ENCODE results near the gene JADE1. TPM values are rescaled to one million over a fixed set of nuclear protein-coding genes. Genes with fewer than 3 reads are reported as not detected.

The JADE1 gene
- total and polyA plus RNA-seq, 5 donors, result 13.9 to 41.0 (median 26.0) TPM

DNA sequence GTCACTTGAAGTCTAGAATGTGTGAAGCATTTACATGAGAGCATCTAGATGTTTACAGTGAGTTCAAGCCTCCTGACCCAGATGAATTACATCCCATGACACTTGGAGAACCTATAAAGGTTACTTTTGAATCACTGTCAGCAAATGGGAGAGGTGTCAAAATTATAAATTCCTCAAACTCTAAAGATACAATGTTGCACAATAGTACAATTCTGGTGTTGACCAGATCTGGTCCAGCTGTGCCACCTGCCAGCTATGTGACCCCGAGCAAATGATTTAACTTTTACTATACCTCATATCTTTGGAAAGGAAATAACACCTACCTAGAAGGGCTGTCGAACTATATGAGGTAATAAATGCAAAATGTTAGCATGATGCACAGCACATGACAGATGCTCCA is 69.8 kb downstream of the JADE1 start:
- Histone ChIP-seq H3K4me1 (ENCODE audit: control insufficient read depth, insufficient read depth, low read length) (no peaks in the 10 kb centered on the region), H3K27me3 (ENCODE audit: control insufficient read depth, insufficient read depth) (no peaks in the 10 kb centered on the region), H3K4me3 (ENCODE audit: low read length) (no peak overlapping the region), H3K9me3 (ENCODE audit: control insufficient read depth, low read length) (no peaks in the 10 kb centered on the region), H3K27ac (ENCODE audit: low read length) (no peak overlapping the region)
- 81% methylated on average over 2 of the region's 2 CpGs for WGBS
- ATAC-seq, result no peak
- no peak for DNase-seq
- intact Hi-C loops (cut with DNase I), result no loop called here

DNA sequence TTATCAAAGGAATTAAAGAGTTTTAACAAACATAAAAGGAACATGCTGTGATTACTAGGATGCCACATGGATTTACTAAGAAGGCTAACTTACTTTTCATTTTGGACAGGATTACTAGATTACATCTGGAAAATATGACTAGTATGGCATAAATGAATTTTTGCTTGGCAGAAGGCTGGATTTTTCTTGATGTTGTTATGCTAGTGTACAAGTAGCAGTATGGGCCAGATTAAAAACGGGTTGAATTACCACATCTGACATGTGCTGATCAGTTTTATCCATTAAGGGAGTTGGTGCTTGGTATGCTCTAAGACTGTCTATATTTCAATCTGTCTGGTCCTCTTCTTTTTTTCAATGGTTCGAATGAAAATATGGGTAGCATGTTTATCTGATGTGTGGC is 70.5 kb downstream of the JADE1 start:
- intact Hi-C loops (cut with DNase I), result no loop called here
- no peak for ATAC-seq
- H3K27ac ChIP-seq (ENCODE audit: low read length), result no peak overlapping the region
- WGBS, result 81% methylated on average over 2 of the region's 2 CpGs
- DNase-seq, result no peak
- H3K4me3 ChIP-seq (ENCODE audit: low read length), result no peak overlapping the region
- H3K27me3 ChIP-seq (ENCODE audit: control insufficient read depth, insufficient read depth), result no peaks in the 10 kb centered on the region
- H3K9me3 ChIP-seq (ENCODE audit: control insufficient read depth, low read length), result no peaks in the 10 kb centered on the region
- no peaks in the 10 kb centered on the region for H3K4me1 ChIP-seq (ENCODE audit: control insufficient read depth, insufficient read depth, low read length)

DNA sequence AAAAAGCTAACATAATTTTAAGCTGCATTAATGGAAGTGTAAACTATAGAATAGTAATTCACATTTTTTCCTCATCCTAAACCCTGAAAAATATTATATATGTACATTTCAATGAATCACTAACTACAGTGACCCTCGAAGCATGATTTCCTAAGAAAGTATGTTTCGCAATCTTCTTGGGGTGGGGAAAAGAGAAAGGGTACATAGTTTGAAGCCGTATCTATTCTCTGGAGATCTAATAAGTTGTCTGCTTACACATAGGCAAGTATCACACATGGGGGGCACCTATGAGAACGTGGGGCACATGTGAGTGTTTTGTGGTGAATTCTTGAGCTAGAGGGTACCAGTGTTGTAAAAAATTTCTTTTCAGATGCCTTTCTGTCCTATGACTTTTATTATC is 71.2 kb downstream of the JADE1 start:
- Histone ChIP-seq H3K27ac (ENCODE audit: low read length) (no peak overlapping the region), H3K27me3 (ENCODE audit: control insufficient read depth, insufficient read depth) (no peaks in the 10 kb centered on the region), H3K9me3 (ENCODE audit: control insufficient read depth, low read length) (no peaks in the 10 kb centered on the region), H3K4me3 (ENCODE audit: low read length) (no peak overlapping the region), H3K4me1 (ENCODE audit: control insufficient read depth, insufficient read depth, low read length) (no peaks in the 10 kb centered on the region)
- ATAC-seq, result no peak
- DNase-seq, result no peak
- WGBS, result 86% methylated on average over 4 of the region's 4 CpGs
- intact Hi-C loops (cut with DNase I), result no loop called here

- Histone ChIP-seq H3K27me3 (ENCODE audit: control insufficient read depth, insufficient read depth) (no peaks in the 10 kb centered on the region), H3K4me1 (ENCODE audit: control insufficient read depth, insufficient read depth, low read length) (no peaks in the 10 kb centered on the region), H3K9me3 (ENCODE audit: control insufficient read depth, low read length) (no peaks in the 10 kb centered on the region), H3K27ac (ENCODE audit: low read length) (no peak overlapping the region), H3K4me3 (ENCODE audit: low read length) (no peak overlapping the region)
- ATAC-seq (no peak), DNase-seq (no peak)
- 82% methylated on average over 3 of the region's 3 CpGs for WGBS
- intact Hi-C loops (cut with DNase I), result no loop called here
These were observed 95.3 kb downstream of the JADE1 start for GRCh38 chr4:128904821-128905220.

- Histone ChIP-seq H3K9me3 (ENCODE audit: control insufficient read depth, low read length) (no peaks in the 10 kb centered on the region), H3K4me3 (ENCODE audit: low read length) (no peak overlapping the region), H3K27ac (ENCODE audit: low read length) (no peak overlapping the region), H3K27me3 (ENCODE audit: control insufficient read depth, insufficient read depth) (no peaks in the 10 kb centered on the region), H3K4me1 (ENCODE audit: control insufficient read depth, insufficient read depth, low read length) (no peaks in the 10 kb centered on the region)
- DNase-seq (no peak), ATAC-seq (no peak)
- intact Hi-C loops (cut with DNase I), result no loop called here
- 67% methylated on average over 1 of the region's 1 CpG for WGBS
These were observed 97.1 kb downstream of the JADE1 start for GRCh38 chr4:128906581-128906980.

DNA sequence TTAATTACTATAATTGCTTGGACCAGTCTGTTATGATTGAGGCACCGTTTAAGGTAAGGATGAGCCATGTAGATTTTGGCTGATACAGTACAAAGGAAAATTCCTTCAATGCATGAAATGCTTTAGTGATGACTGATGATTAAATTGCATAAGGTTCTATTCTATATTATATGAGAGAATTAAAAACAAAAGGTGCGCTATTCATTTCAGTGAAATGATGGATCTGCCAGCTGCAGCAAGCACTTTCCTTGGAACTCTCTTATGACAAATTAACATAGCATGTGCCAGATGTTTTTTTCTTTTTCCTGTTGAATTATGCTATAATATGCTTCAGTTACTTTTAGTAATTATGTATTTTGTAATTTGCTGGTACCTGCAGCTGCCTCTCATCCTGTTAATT is 98.5 kb downstream of the JADE1 start:
- H3K27me3 ChIP-seq (ENCODE audit: control insufficient read depth, insufficient read depth), result no peaks in the 10 kb centered on the region
- DNase-seq (no peak), ATAC-seq (no peak)
- no peak overlapping the region for H3K4me3 ChIP-seq (ENCODE audit: low read length)
- WGBS, result 83% methylated on average over 2 of the region's 2 CpGs
- H3K9me3 ChIP-seq (ENCODE audit: control insufficient read depth, low read length), result no peaks in the 10 kb centered on the region
- intact Hi-C loops (cut with DNase I), result no loop called here
- no peaks in the 10 kb centered on the region for H3K4me1 ChIP-seq (ENCODE audit: control insufficient read depth, insufficient read depth, low read length)
- H3K27ac ChIP-seq (ENCODE audit: low read length), result no peak overlapping the region

DNA sequence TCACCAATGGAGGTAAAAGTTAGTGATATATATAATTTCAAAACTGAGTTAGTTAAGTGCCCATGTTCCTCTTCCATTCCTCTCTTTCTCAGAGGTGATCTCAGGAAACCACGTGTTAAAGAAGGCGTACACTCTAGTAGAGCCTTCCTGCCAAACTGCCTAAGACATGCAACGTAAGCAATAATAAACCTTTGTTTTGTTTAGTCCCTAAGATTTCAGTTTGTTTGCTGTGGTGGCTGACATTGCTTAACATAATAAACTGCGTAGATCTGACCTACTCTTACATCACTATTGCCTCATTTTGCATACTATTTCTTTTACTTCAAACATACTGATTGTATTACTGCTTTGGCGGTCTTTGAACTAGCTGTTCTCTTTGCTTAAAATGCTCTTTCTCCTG is 99.2 kb downstream of the JADE1 start:
- ATAC-seq, result no peak
- H3K27me3 ChIP-seq (ENCODE audit: control insufficient read depth, insufficient read depth), result no peaks in the 10 kb centered on the region
- intact Hi-C loops (cut with DNase I), result no loop called here
- no peak overlapping the region for H3K4me3 ChIP-seq (ENCODE audit: low read length)
- 79% methylated on average over 5 of the region's 5 CpGs for WGBS
- no peaks in the 10 kb centered on the region for H3K4me1 ChIP-seq (ENCODE audit: control insufficient read depth, insufficient read depth, low read length)
- no peaks in the 10 kb centered on the region for H3K9me3 ChIP-seq (ENCODE audit: control insufficient read depth, low read length)
- H3K27ac ChIP-seq (ENCODE audit: low read length), result no peak overlapping the region
- DNase-seq, result no peak

GRCh38 chr4:128913228-128913627 is 103.7 kb downstream of the JADE1 start:
- Histone ChIP-seq H3K9me3 (ENCODE audit: control insufficient read depth, low read length) (no peaks in the 10 kb centered on the region), H3K27ac (ENCODE audit: low read length) (no peak overlapping the region), H3K4me3 (ENCODE audit: low read length) (no peak overlapping the region), H3K4me1 (ENCODE audit: control insufficient read depth, insufficient read depth, low read length) (no peaks in the 10 kb centered on the region), H3K27me3 (ENCODE audit: control insufficient read depth, insufficient read depth) (no peaks in the 10 kb centered on the region)
- intact Hi-C loops (cut with DNase I), result no loop called here
- no peak for ATAC-seq
- WGBS, result 63% methylated on average over 1 of the region's 1 CpG
- no peak for DNase-seq

DNA sequence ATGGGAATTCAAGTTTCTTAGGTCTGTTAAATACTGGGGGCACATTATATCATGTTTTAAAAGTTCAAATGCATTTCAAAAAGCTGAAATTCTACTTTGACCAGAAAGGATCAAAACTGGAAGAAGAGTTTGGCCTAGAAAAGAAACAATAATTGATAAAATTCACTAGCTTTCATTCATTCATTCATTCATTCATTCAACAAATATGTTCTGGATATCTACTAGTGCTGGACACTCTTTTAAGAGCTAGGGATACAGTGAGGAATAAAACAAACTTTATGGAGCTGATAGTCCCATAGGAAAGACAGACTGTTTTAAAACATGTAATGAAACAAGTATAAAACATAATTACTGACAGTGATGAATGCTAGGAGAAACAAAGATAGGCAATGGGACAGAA is 106.0 kb downstream of the JADE1 start:
- ATAC-seq (no peak), DNase-seq (no peak)
- H3K27ac ChIP-seq (ENCODE audit: low read length), result no peak overlapping the region
- H3K9me3 ChIP-seq (ENCODE audit: control insufficient read depth, low read length), result no peaks in the 10 kb centered on the region
- H3K4me1 ChIP-seq (ENCODE audit: control insufficient read depth, insufficient read depth, low read length), result no peaks in the 10 kb centered on the region
- intact Hi-C loops (cut with DNase I), result no loop called here
- H3K4me3 ChIP-seq (ENCODE audit: low read length), result no peak overlapping the region
- no peaks in the 10 kb centered on the region for H3K27me3 ChIP-seq (ENCODE audit: control insufficient read depth, insufficient read depth)

DNA sequence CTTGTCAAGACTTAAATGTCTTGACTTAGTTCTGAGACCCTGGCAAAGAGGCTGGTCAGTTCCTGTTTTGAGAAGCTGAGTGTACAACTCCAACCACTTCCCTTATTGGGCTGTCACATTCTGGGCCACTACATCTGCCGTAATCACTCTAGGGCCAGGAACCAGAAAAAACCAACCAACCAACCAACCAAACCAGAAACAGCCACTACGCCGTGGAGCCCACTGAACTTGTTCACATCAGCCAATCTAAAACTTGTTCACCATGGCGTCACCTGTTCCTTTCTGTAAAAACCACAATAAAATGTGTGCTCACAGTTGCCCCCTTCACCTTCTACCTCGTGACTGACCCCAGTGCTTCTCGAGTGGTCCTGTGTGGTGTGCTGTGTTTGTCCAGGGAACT is 107.3 kb downstream of the JADE1 start:
- no peak overlapping the region for H3K27ac ChIP-seq (ENCODE audit: low read length)
- no peaks in the 10 kb centered on the region for H3K9me3 ChIP-seq (ENCODE audit: control insufficient read depth, low read length)
- intact Hi-C loops (cut with DNase I), result no loop called here

GRCh38 chr4:128917781-128918180 is 108.3 kb downstream of the JADE1 start:
- Histone ChIP-seq H3K9me3 (ENCODE audit: control insufficient read depth, low read length) (no peaks in the 10 kb centered on the region), H3K4me3 (ENCODE audit: low read length) (no peak overlapping the region), H3K27ac (ENCODE audit: low read length) (no peak overlapping the region), H3K27me3 (ENCODE audit: control insufficient read depth, insufficient read depth) (no peaks in the 10 kb centered on the region), H3K4me1 (ENCODE audit: control insufficient read depth, insufficient read depth, low read length) (no peaks in the 10 kb centered on the region)
- WGBS, result 61% methylated on average over 2 of the region's 2 CpGs
- ATAC-seq (no peak), DNase-seq (no peak)
- intact Hi-C loops (cut with DNase I), result no loop called here

More for the DNA sequence above, 107.3 kb downstream of the JADE1 start:
- 87% methylated on average over 6 of the region's 6 CpGs for WGBS
- no peaks in the 10 kb centered on the region for H3K4me1 ChIP-seq (ENCODE audit: control insufficient read depth, insufficient read depth, low read length)
- H3K4me3 ChIP-seq (ENCODE audit: low read length), result no peak overlapping the region
- ATAC-seq (peak; percentile 45 to 64), DNase-seq (no peak)
- H3K27me3 ChIP-seq (ENCODE audit: control insufficient read depth, insufficient read depth), result no peaks in the 10 kb centered on the region

GRCh38 chr4:128921954-128922353 is 112.5 kb downstream of the JADE1 start:
- H3K9me3 ChIP-seq (ENCODE audit: control insufficient read depth, low read length), result no peaks in the 10 kb centered on the region
- intact Hi-C loops (cut with DNase I), result no loop called here
- 99% methylated on average over 3 of the region's 3 CpGs for WGBS
- ATAC-seq (no peak), DNase-seq (no peak)
- H3K4me3 ChIP-seq (ENCODE audit: low read length), result no peak overlapping the region
- no peaks in the 10 kb centered on the region for H3K4me1 ChIP-seq (ENCODE audit: control insufficient read depth, insufficient read depth, low read length)
- H3K27ac ChIP-seq (ENCODE audit: low read length), result no peak overlapping the region
- no peaks in the 10 kb centered on the region for H3K27me3 ChIP-seq (ENCODE audit: control insufficient read depth, insufficient read depth)
